ENCODE data around the gene C22orf39.

The C22orf39 gene

DNA sequence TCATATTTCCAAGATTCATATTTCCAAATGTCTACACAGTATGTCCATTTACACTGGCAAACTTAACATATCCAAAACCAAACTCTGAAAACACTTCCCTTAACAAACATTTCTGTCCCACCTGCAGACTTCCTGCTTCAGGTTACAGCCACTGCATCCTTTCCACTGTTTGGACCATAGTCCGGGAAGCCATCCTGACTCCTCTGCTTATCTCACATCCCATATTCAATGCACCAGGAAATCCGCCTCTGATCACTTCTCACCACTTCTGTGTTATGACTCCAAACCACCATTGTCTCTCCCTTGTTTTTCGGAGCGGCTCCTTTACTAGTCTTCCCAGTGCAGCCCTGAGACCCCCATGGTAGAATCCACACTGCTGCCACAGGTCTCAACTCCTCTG, 46.0 kb downstream of the C22orf39 start:
- no peak overlapping the region for H3K9ac ChIP-seq (ENCODE audit: low read depth, low read length)

GRCh38 chr22:19400881-19401280, 46.6 kb downstream of the C22orf39 start:
- Histone ChIP-seq H3K27me3 (ENCODE audit: control insufficient read depth, insufficient read depth, low read length) (no peaks in the 10 kb centered on the region), H3K4me3 (ENCODE audit: low read length) (no peak overlapping the region), H3K9me3 (replicated peaks; ENCODE audit: low read length) (no peaks in the 10 kb centered on the region), H3K4me2 (ENCODE audit: low read length) (no peak overlapping the region), H3K9ac (ENCODE audit: low read depth, low read length) (no peak overlapping the region), H3K4me1 (ENCODE audit: control insufficient read depth, insufficient read depth, low read length) (peaks cover 7% of the 10 kb centered on the region), H3K36me3 (ENCODE audit: insufficient read depth, low read length) (peaks cover 53% of the 10 kb centered on the region)

More for the DNA sequence above, 46.0 kb downstream of the C22orf39 start:
- Histone ChIP-seq H3K4me2 (ENCODE audit: low read length) (no peak overlapping the region), H3K4me3 (ENCODE audit: low read length) (no peak overlapping the region), H3K9me3 (replicated peaks; ENCODE audit: low read length) (no peaks in the 10 kb centered on the region), H3K36me3 (ENCODE audit: insufficient read depth, low read length) (peaks cover 56% of the 10 kb centered on the region), H3K4me1 (ENCODE audit: control insufficient read depth, insufficient read depth, low read length) (peaks cover 7% of the 10 kb centered on the region), H3K27me3 (ENCODE audit: control insufficient read depth, insufficient read depth, low read length) (no peaks in the 10 kb centered on the region)

DNA sequence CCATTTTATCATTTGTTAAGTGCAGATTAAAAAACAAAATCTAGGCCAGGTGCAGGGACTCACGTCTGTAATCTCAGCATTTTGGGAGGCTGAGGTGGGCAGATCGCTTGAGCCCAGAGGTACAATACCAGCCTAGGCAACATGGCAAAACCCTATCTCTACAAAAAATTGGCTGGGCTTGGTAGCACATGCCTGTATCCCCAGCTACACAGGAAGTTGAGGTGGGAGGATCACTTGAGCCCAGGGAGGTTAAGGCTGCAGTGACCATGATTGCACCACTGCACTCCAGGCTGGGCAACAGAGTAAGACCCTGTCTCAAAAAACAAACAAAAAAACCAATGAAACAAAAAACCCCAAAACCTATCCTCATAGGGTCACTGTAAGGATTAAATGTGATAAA, 48.9 kb downstream of the C22orf39 start:
- Histone ChIP-seq H3K36me3 (ENCODE audit: insufficient read depth, low read length) (peaks cover 65% of the 10 kb centered on the region), H3K4me3 (ENCODE audit: low read length) (no peak overlapping the region), H3K4me2 (ENCODE audit: low read length) (no peak overlapping the region)

DNA sequence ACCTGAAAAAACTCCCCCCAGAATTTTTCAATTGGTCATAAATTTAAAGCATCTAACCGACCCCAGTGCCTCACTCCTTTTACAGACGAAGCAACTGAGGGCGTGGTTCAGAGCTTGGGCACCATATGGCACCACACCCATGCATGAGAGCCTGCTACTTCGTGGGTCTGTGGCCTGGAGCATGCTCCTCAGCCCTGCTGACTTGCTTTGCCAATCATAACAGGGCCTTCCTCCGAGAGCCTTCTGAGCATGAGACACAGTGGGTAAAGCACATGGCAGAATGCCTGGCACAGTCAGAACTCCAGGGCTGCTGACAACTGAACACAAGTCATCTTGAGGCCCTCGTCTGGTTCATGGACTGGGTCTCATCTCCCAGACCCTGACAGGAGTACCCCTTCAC, 49.3 kb downstream of the C22orf39 start:
- Histone ChIP-seq H3K36me3 (ENCODE audit: insufficient read depth, low read length) (peaks cover 67% of the 10 kb centered on the region), H3K9me3 (replicated peaks; ENCODE audit: low read length) (no peaks in the 10 kb centered on the region), H3K9ac (ENCODE audit: low read depth, low read length) (no peak overlapping the region), H3K4me2 (ENCODE audit: low read length) (no peak overlapping the region), H3K4me1 (ENCODE audit: control insufficient read depth, insufficient read depth, low read length) (peaks cover 3% of the 10 kb centered on the region), H3K4me3 (ENCODE audit: low read length) (no peak overlapping the region), H3K27me3 (ENCODE audit: control insufficient read depth, insufficient read depth, low read length) (no peaks in the 10 kb centered on the region)

More for the DNA sequence above, 48.9 kb downstream of the C22orf39 start:
- Histone ChIP-seq H3K9ac (ENCODE audit: low read depth, low read length) (no peak overlapping the region), H3K9me3 (replicated peaks; ENCODE audit: low read length) (no peaks in the 10 kb centered on the region), H3K27me3 (ENCODE audit: control insufficient read depth, insufficient read depth, low read length) (no peaks in the 10 kb centered on the region), H3K4me1 (ENCODE audit: control insufficient read depth, insufficient read depth, low read length) (peaks cover 7% of the 10 kb centered on the region)

GRCh38 chr22:19397734-19398104, 49.8 kb downstream of the C22orf39 start:
- no peak overlapping the region for H3K4me2 ChIP-seq (ENCODE audit: low read length)
- no peaks in the 10 kb centered on the region for H3K9me3 ChIP-seq (replicated peaks; ENCODE audit: low read length)
- H3K4me3 ChIP-seq (ENCODE audit: low read length) = no peak overlapping the region
- no peaks in the 10 kb centered on the region for H3K27me3 ChIP-seq (ENCODE audit: control insufficient read depth, insufficient read depth, low read length)
- H3K4me1 ChIP-seq (ENCODE audit: control insufficient read depth, insufficient read depth, low read length) = no peaks in the 10 kb centered on the region
- H3K9ac ChIP-seq (ENCODE audit: low read depth, low read length) = no peak overlapping the region
- peaks cover 70% of the 10 kb centered on the region for H3K36me3 ChIP-seq (ENCODE audit: insufficient read depth, low read length)

- H3K4me2 ChIP-seq (ENCODE audit: low read length) = no peak overlapping the region
- no peaks in the 10 kb centered on the region for H3K4me1 ChIP-seq (ENCODE audit: control insufficient read depth, insufficient read depth, low read length)
- H3K36me3 ChIP-seq (ENCODE audit: insufficient read depth, low read length) = peaks cover 76% of the 10 kb centered on the region
- no peaks in the 10 kb centered on the region for H3K9me3 ChIP-seq (replicated peaks; ENCODE audit: low read length)
- no peak overlapping the region for H3K9ac ChIP-seq (ENCODE audit: low read depth, low read length)
- H3K4me3 ChIP-seq (ENCODE audit: low read length) = no peak overlapping the region
- no peaks in the 10 kb centered on the region for H3K27me3 ChIP-seq (ENCODE audit: control insufficient read depth, insufficient read depth, low read length)
Measured at GRCh38 chr22:19396934-19397733, 50.4 kb downstream of the C22orf39 start.

- Histone ChIP-seq H3K9me3 (replicated peaks; ENCODE audit: low read length) (no peaks in the 10 kb centered on the region), H3K27me3 (ENCODE audit: control insufficient read depth, insufficient read depth, low read length) (no peaks in the 10 kb centered on the region), H3K4me1 (ENCODE audit: control insufficient read depth, insufficient read depth, low read length) (no peaks in the 10 kb centered on the region), H3K36me3 (ENCODE audit: insufficient read depth, low read length) (peaks cover 76% of the 10 kb centered on the region), H3K9ac (ENCODE audit: low read depth, low read length) (no peak overlapping the region), H3K4me3 (ENCODE audit: low read length) (no peak overlapping the region), H3K4me2 (ENCODE audit: low read length) (no peak overlapping the region)
Measured at GRCh38 chr22:19396561-19396933, 51.0 kb downstream of the C22orf39 start.

DNA sequence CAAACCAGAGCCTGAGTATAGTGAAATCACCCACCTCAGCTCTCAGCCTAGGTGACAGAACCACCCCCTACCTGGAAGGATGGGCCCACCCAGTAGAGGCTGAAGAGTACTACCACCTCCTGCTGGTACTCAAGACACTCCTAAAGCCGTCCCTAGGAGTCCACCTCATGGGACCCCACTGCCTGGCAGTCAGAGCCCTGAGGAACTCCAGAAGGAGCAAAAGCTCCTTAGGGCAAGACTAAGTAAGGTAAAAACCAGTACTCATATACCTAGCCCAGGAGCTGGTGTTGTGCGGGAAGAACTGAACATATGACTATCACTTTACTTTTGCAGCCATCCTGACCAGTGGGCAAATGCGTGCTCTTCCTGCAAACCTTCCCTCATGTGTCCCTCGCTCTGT, 52.2 kb downstream of the C22orf39 start:
- H3K9ac ChIP-seq (ENCODE audit: low read depth, low read length) = no peak overlapping the region
- no peaks in the 10 kb centered on the region for H3K27me3 ChIP-seq (ENCODE audit: control insufficient read depth, insufficient read depth, low read length)
- no peak overlapping the region for H3K4me2 ChIP-seq (ENCODE audit: low read length)
- peaks cover 73% of the 10 kb centered on the region for H3K36me3 ChIP-seq (ENCODE audit: insufficient read depth, low read length)
- H3K9me3 ChIP-seq (replicated peaks; ENCODE audit: low read length) = no peaks in the 10 kb centered on the region
- H3K4me3 ChIP-seq (ENCODE audit: low read length) = no peak overlapping the region
- no peaks in the 10 kb centered on the region for H3K4me1 ChIP-seq (ENCODE audit: control insufficient read depth, insufficient read depth, low read length)

- Histone ChIP-seq H3K27me3 (ENCODE audit: control insufficient read depth, insufficient read depth, low read length) (no peaks in the 10 kb centered on the region), H3K9ac (ENCODE audit: low read depth, low read length) (no peak overlapping the region), H3K4me2 (ENCODE audit: low read length) (no peak overlapping the region), H3K36me3 (ENCODE audit: insufficient read depth, low read length) (peaks cover 74% of the 10 kb centered on the region), H3K4me3 (ENCODE audit: low read length) (no peak overlapping the region), H3K9me3 (replicated peaks; ENCODE audit: low read length) (no peaks in the 10 kb centered on the region), H3K4me1 (ENCODE audit: control insufficient read depth, insufficient read depth, low read length) (no peaks in the 10 kb centered on the region)
Measured at GRCh38 chr22:19394274-19395050, 53.0 kb downstream of the C22orf39 start.

DNA sequence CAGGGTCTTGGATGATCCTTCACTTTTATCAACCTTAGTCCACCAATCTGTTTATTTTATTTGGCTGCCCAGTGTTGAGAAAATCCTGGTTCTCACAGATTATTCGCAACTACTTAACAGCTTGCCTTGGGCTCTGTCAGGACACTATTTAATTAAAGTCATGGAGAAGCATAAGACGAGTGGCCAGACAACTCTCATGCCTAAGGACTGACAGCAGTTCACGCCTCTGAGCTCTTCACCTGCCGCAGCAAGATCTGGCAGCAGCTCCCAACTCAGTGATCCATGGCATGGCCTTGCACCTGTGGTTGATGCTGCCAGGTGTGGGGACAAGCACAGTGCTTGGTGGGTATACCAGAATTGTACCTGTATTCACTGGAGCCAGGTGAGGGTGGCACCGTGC, 53.8 kb downstream of the C22orf39 start:
- Histone ChIP-seq H3K9me3 (replicated peaks; ENCODE audit: low read length) (no peaks in the 10 kb centered on the region), H3K27me3 (ENCODE audit: control insufficient read depth, insufficient read depth, low read length) (no peaks in the 10 kb centered on the region), H3K36me3 (ENCODE audit: insufficient read depth, low read length) (peaks cover 77% of the 10 kb centered on the region), H3K9ac (ENCODE audit: low read depth, low read length) (no peak overlapping the region), H3K4me2 (ENCODE audit: low read length) (no peak overlapping the region), H3K4me3 (ENCODE audit: low read length) (no peak overlapping the region), H3K4me1 (ENCODE audit: control insufficient read depth, insufficient read depth, low read length) (no peaks in the 10 kb centered on the region)
